PFSK-1 (cell line): Measurements from ENCODE around the gene FGD6.

ENCODE experiments used
- POLR2AphosphoS5 ChIP-seq: IDR thresholded peaks from 2 replicates; pipeline ENCODE4 v1.6.1; 2012; ENCODE audit warnings: low read depth, mild to moderate bottlenecking, control low read depth, low read length, moderate library complexity
- REST ChIP-seq, 2 experiments: IDR thresholded peaks; 2 replicates each; pipeline versions ENCODE4 v1.6.1 to v1.8.0; 2011 to 2012; ENCODE audit warnings: low read depth in 2 of 2, low read length in 2 of 2, control low read depth in 1 of 2, inconsistent platforms in 1 of 2, mild to moderate bottlenecking in 1 of 2, moderate library complexity in 1 of 2; ENCODE audit not compliant: insufficient read depth in 1 of 2
- TAF1 ChIP-seq: IDR thresholded peaks from 2 replicates; pipeline ENCODE4 v1.6.1; 2012; ENCODE audit warnings: low read length, control low read depth, borderline replicate concordance; ENCODE audit not compliant: insufficient read depth

DNA sequence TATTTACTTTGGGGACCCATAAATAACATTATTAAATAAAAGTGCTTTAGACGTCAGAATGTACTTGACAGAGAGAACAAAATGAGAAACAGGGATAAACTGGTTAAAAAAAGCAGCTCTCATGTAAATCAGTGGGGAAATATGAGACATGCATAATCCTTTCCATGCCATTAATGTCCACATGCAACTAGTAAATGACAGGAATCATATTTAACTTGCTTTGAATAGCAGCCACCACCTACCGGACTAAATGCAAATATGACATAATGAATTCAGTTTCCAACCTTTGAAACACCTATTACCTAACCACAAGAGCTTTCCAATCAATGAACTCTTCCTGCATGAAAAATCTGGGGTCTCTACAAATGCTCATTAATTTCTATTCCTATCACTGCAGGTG is 19.6 kb downstream of the FGD6 start:
- TF ChIP-seq REST (IDR thresholded peaks at IDR 0.05; ENCODE audit: insufficient read depth in 1 of 2, low read depth in 2 of 2, low read length in 2 of 2) (no peak), POLR2AphosphoS5 (no peak), TAF1 (no peak)
